ENCODE data around the gene TANK. TPM values are rescaled to one million over a fixed set of nuclear protein-coding genes. Genes with fewer than 3 reads are reported as not detected.

The TANK gene
- total RNA-seq, 2 experiments from 2014 or later, result 118 to 126 TPM

DNA sequence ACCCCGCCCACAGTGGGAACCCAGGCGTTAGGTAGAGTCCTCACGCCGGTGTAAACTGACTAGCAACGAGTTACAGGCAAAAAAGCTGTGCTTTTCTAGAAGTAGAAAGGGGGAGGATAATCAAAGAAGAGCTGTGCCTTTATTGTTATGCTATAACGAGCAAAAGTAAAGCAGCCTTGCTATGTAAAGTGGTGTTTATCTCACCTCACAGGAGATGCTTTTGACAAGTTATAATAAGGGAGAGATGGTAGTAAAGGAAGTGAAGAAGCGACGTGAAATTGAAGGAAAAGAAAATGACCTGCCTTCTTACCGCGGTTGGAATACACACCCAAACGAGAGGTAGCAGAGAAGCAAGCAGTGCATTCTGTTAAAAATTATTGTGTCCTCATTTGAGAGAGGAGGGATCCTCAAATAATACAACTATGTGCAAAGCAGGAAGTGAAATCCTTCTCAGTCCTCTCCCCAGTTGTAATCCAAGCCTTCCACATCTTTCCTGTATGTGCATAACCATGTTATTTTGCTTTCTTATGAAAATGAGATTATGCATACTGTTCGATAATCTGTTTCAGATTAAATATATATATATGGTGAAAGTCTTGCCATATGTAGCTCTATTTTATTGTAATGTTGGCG lies 962 bp downstream of the TANK start:
- Mint-ChIP-seq H3K9me3 (no peaks in the 10 kb centered on the region), H3K4me3 (peak overlapping the region; percentile 96), H3K36me3 (ENCODE audit: low read depth) (peaks cover 63% of the 10 kb centered on the region), H3K27ac (peak overlapping the region; percentile 98), H3K27me3 (no peaks in the 10 kb centered on the region), H3K4me1 (peaks cover 54% of the 10 kb centered on the region)
- ChIA-PET CTCF (interaction anchor here (1.0 kb wide), 1 partner anchor 84 kb away, joined by 3 read pairs; no protein-coding TSS in a partner anchor), POLR2A (interaction anchor here (0.6 to 2.7 kb wide), 11 partner anchors 10 to 147 kb away, joined by 3 to 17 read pairs (median 6); partner anchors contain the start of gene PSMD14)
- no peak for DNase-seq

DNA sequence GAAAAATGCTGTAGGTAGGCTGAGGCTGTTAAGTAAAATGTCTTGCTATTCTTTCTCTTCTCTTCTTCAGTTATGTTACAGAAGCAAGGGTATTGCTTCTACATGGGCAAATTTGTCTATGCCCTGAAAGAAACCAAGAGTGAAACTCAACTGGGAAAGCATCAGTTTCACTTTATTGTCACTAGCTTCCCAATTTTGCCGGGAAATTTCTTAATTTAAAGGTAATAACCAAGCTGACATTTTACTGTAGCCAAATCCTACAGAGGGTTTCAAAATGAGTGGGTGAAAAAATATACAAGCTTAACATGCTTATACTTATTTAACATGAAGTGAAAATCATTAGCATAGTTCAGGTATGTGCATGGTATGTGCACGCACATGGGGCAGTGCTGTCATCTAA lies 3.2 kb downstream of the TANK start:
- Mint-ChIP-seq H3K36me3 (ENCODE audit: low read depth) (peaks cover 71% of the 10 kb centered on the region), H3K4me1 (peaks cover 68% of the 10 kb centered on the region), H3K4me3 (peak overlapping the region; percentile 96), H3K27me3 (no peaks in the 10 kb centered on the region), H3K27ac (peak overlapping the region; percentile 88), H3K9me3 (peaks cover 4% of the 10 kb centered on the region)
- DNase-seq, result no peak
- CTCF ChIA-PET, result interaction anchor here (1.0 kb wide), 1 partner anchor 25 kb away, joined by 3 read pairs; no protein-coding TSS in a partner anchor
- POLR2A ChIA-PET, result interaction anchor here (0.9 to 1.8 kb wide), 7 partner anchors 10 to 145 kb away, joined by 3 to 7 read pairs (median 5); partner anchors contain the start of gene PSMD14

DNA sequence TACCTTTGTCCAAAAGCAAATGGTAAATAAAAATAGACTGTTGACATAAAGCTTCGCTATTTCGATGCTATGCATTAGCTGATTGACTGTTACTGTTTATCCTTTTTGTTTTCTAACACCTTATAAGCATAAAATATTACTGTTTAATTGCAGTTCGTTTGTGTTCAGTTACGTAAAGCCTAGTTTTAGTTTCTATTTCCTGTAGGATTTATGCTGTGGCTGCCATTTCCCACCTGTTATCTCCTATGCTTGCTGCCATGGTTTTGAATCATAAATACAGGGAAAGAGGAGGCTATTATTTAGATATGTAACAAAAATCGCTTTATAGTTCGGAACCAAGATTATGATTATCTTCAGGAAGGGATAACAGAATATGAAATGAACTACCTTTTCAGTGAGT lies 3.9 kb downstream of the TANK start:
- Mint-ChIP-seq H3K27ac (peak overlapping the region; percentile 74), H3K4me1 (peaks cover 69% of the 10 kb centered on the region), H3K4me3 (peak overlapping the region; percentile 96), H3K36me3 (ENCODE audit: low read depth) (peaks cover 70% of the 10 kb centered on the region), H3K9me3 (peaks cover 4% of the 10 kb centered on the region), H3K27me3 (no peaks in the 10 kb centered on the region)
- no peak for DNase-seq
- POLR2A ChIA-PET, result interaction anchor here (1.4 to 1.8 kb wide), 5 partner anchors 9 to 144 kb away, joined by 3 to 7 read pairs (median 5); partner anchors contain the start of gene PSMD14
- CTCF ChIA-PET, result interaction anchor here (1.0 kb wide), 1 partner anchor 26 kb away, joined by 3 read pairs; no protein-coding TSS in a partner anchor

DNA sequence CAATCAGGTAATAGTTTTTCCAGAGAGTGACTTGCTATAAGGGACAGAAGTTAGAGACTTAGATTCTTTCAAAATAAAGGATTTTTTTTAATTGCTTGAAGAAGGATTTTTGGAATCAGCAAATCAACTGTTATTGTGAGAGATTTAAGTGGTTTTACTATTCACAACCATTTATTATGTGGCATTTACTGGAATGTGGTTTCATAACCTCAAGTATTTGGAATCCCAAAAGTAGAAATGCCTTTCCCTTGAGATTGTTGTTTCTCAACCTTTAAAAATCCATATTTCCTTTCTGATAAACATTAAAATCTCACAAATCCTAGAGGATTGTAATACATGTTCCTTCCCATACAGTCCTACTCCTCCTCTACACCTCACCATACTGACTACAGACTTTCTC lies 5.0 kb downstream of the TANK start:
- ChIA-PET POLR2A (interaction anchor here (1.4 kb wide), 1 partner anchor 26 kb away, joined by 14 read pairs; no protein-coding TSS in a partner anchor), CTCF (interaction anchor here (0.8 kb wide), 1 partner anchor 101 kb away, joined by 3 read pairs; no protein-coding TSS in a partner anchor)
- H3K9me3 Mint-ChIP-seq, result peaks cover 4% of the 10 kb centered on the region
- H3K27ac Mint-ChIP-seq, result peak overlapping the region; percentile 84
- H3K27me3 Mint-ChIP-seq, result no peaks in the 10 kb centered on the region
- peaks cover 78% of the 10 kb centered on the region for H3K36me3 Mint-ChIP-seq (ENCODE audit: low read depth)
- DNase-seq, result no peak
- H3K4me3 Mint-ChIP-seq, result no peak overlapping the region
- peaks cover 72% of the 10 kb centered on the region for H3K4me1 Mint-ChIP-seq

DNA sequence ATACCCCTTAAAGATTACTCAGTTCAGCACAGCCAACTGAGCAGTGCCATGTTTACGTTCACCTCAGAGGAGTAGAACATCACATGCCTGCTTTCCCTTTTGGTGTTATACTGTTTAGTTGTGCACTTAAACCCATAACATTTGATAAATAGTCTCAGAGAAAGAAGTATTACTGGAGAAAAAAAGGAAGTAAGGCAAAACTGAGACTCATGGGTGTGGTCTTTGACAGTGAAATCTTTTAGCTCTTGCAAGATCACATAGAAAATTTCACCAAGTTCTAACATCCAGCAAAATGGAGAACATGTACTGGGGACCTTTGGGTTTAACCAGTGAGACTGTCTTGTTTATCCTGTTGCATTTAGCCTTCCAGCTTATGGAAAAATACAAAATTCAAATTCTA lies 5.6 kb downstream of the TANK start:
- no peak for DNase-seq
- H3K4me3 Mint-ChIP-seq, result peak overlapping the region; percentile 40
- H3K36me3 Mint-ChIP-seq (ENCODE audit: low read depth), result peaks cover 77% of the 10 kb centered on the region
- no peaks in the 10 kb centered on the region for H3K27me3 Mint-ChIP-seq
- POLR2A ChIA-PET, result interaction anchor here (1.0 to 1.7 kb wide), 5 partner anchors 10 to 908 kb away, joined by 3 to 14 read pairs (median 4); partner anchors contain the start of gene DPP4
- H3K4me1 Mint-ChIP-seq, result peaks cover 78% of the 10 kb centered on the region
- peaks cover 4% of the 10 kb centered on the region for H3K9me3 Mint-ChIP-seq
- CTCF ChIA-PET, result no interaction called here
- peak overlapping the region; percentile 84 for H3K27ac Mint-ChIP-seq

DNA sequence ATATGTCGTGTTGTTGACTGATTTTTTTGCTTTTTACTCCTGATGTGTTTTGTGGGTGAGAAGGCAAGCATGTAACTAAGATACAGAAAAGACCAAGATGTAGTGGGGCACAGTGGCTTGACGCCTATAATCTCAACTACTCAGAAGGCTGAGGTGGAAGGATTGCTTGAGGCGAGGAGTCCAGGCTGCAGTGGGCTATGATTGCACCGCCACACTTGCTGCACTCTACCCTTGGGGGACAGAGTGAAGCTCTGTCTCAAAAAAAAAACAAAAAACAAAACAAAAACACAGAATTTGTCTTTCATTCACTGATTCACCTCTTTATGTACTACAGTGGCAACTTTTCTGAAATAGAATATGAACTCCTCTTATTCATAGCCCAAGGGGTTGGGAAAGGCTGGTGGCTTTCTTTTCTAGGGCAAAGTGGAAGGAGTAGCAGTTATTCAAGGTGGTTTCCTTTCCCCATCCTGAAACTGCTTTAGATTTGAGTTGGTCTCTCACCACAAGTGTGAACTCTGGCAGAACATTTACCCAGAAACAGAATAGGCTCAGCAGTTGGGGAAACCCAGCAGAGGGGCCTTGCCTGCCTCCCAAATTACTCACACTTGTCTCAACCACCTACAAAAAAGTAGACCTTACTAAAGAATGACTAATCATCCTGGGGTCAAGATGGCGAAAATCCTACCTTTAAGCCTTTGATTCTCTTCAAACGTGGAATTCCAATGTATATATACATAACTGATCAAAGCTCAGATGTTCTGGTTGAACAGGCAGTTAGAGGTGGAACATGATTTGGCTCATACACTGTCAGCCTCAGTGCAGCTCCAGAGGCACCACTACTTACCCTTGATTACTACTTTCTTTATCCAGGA lies 6.5 kb downstream of the TANK start:
- H3K36me3 Mint-ChIP-seq (ENCODE audit: low read depth), result peaks cover 78% of the 10 kb centered on the region
- POLR2A ChIA-PET, result interaction anchor here (1.0 to 1.7 kb wide), 7 partner anchors 9 to 907 kb away, joined by 3 to 14 read pairs (median 4); partner anchors contain the start of gene DPP4

DNA sequence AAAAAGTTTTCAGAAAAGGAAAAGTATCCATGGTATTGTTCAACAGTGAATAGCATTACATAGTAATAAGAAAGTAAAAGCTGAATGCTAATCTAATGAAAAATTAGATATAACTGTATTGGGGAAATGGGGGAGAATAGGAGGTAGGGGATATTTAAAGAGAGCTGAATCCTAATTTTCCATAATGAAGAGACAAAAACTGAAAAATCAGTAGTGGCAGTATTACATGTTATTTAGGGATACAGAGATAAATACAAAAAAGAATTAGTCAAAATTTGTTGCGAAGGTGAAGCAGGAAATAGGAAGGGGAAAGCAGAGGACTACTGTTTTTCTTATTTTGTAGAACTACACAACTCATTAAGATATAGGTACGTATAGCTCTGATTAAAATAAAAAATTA lies 9.1 kb downstream of the TANK start:
- no peaks in the 10 kb centered on the region for H3K27me3 Mint-ChIP-seq
- H3K36me3 Mint-ChIP-seq (ENCODE audit: low read depth), result peaks cover 83% of the 10 kb centered on the region
- H3K4me1 Mint-ChIP-seq, result peaks cover 80% of the 10 kb centered on the region
- H3K9me3 Mint-ChIP-seq, result peaks cover 12% of the 10 kb centered on the region
- DNase-seq, result no peak
- no peak overlapping the region for H3K4me3 Mint-ChIP-seq
- ChIA-PET POLR2A (interaction anchor here (1.0 to 1.9 kb wide), 5 partner anchors 9 to 74 kb away, joined by 3 to 5 read pairs (median 3); partner anchors contain the start of gene TANK), CTCF (interaction anchor here (0.9 to 1.2 kb wide), 2 partner anchors 9 to 105 kb away, joined by 3 to 6 read pairs; partner anchors contain the start of gene TANK)
- no peak overlapping the region for H3K27ac Mint-ChIP-seq

More for the DNA sequence above, 6.5 kb downstream of the TANK start:
- Mint-ChIP-seq H3K4me3 (peak overlapping the region; percentile 40), H3K27ac (peak overlapping the region; percentile 84), H3K27me3 (no peaks in the 10 kb centered on the region), H3K4me1 (peaks cover 84% of the 10 kb centered on the region), H3K9me3 (peaks cover 4% of the 10 kb centered on the region)
- CTCF ChIA-PET, result interaction anchor here (0.9 to 2.0 kb wide), 2 partner anchors 27 to 103 kb away, joined by 3 to 6 read pairs; no protein-coding TSS in a partner anchor
- peak; percentile 73 for DNase-seq

DNA sequence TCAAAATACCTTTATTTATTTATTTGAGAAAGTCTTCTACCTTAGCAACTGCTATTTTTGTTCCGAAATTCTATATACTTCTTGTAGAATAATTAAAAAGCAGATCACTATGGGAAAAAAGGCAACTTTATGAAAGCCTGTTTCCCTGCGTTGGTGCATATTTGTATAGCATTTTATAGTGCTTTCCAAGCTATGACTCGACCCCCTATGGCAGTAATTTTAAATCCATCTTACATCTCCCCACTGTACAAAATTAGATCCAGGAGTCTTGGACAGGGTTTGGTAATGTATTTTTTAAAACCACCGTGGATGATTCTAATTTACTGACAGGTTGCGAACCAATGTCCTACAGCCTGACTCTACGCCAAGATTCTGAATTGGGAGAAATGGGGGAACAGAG lies 10.1 kb downstream of the TANK start:
- Mint-ChIP-seq H3K4me1 (peaks cover 78% of the 10 kb centered on the region), H3K4me3 (no peak overlapping the region), H3K27me3 (no peaks in the 10 kb centered on the region), H3K9me3 (peaks cover 15% of the 10 kb centered on the region), H3K27ac (no peak overlapping the region), H3K36me3 (ENCODE audit: low read depth) (peaks cover 88% of the 10 kb centered on the region)
- DNase-seq, result no peak
- CTCF ChIA-PET, result no interaction called here
- POLR2A ChIA-PET, result no interaction called here

DNA sequence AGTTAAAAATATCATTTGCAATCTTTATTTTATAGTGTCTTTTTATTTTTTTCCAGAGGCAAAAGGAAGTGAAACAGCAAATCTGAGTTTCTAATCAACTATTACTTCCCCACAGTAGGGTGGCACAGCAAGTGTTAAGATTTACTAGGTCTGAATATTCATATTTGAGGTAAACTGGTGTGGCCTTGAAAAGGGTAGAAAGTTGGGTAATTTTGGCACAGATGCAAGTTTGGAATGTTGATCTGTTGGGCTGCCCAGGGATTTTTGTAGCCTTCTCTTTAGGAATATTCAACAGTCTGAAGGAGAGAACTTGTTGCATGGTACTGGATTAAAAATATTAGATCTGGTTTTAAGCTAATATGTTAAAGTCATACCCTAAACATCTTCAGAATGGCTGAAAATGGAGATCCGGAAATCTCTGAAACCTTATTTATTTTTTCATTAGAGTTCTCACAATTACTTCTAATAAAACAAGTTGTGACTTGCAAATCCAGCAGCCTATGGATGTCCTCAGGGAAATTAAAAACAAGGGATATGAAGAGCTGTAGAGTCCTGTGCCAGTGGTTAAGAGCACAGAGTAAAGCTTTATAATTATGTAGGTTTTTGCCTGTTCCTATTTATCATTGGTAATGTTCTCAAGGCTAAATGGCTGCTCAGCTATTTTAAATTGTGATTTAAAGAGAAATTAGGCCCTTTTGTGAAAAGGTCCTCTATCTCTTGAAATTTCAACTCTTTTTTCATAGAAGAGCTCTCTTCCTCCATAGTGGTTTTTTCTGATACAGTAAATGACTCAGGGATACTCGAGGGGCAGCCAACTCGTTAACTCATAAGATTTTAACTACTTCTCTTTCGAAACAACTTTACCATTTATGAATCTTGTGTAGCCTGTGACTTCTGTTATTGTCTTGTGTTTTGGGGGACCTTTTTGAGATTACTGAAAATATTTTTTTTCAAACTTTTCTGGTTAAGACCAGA lies 11.0 kb downstream of the TANK start:
- Mint-ChIP-seq H3K4me1 (peaks cover 73% of the 10 kb centered on the region), H3K27me3 (no peaks in the 10 kb centered on the region), H3K4me3 (no peak overlapping the region), H3K36me3 (ENCODE audit: low read depth) (peaks cover 88% of the 10 kb centered on the region), H3K9me3 (peaks cover 18% of the 10 kb centered on the region), H3K27ac (peak overlapping the region; percentile 55)
- no peak for DNase-seq
- POLR2A ChIA-PET, result interaction anchor here (1.0 kb wide), 2 partner anchors 11 to 35 kb away, joined by 3 to 5 read pairs; partner anchors contain the start of gene TANK
- CTCF ChIA-PET, result interaction anchor here (0.5 kb wide), 1 partner anchor 42 kb away, joined by 3 read pairs; no protein-coding TSS in a partner anchor

DNA sequence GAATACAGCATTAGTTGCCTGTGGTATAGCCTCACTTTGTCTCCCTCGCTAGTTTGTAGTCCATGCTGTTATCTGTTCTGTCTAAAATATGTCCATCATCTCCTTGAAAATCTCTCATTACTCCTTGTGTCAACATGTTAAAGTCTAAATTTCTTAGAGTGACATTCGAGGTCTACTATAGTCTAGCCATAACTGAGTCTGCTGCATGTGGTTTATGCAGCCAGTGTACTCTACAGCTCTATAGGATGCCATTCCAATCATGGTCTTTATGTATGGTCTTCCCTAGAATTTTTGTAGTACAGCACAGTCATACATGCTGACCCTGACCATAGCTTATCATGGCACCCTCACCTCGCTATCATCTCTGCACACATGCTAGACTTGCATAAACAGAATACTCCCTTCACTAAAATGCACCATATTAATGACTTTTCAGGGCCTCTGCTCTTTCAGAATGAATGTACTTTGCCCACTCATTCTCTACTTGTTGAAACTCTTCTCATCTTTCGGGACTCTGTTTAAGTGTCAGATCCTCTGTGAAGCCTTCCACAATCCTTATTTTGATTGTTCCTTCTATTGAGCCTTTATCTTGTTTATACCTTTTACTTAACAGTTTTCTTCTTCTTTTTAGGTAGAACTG lies 12.8 kb downstream of the TANK start:
- POLR2A ChIA-PET, result interaction anchor here (1.1 to 1.6 kb wide), 2 partner anchors 9 to 33 kb away, joined by 3 to 5 read pairs; no protein-coding TSS in a partner anchor

DNA sequence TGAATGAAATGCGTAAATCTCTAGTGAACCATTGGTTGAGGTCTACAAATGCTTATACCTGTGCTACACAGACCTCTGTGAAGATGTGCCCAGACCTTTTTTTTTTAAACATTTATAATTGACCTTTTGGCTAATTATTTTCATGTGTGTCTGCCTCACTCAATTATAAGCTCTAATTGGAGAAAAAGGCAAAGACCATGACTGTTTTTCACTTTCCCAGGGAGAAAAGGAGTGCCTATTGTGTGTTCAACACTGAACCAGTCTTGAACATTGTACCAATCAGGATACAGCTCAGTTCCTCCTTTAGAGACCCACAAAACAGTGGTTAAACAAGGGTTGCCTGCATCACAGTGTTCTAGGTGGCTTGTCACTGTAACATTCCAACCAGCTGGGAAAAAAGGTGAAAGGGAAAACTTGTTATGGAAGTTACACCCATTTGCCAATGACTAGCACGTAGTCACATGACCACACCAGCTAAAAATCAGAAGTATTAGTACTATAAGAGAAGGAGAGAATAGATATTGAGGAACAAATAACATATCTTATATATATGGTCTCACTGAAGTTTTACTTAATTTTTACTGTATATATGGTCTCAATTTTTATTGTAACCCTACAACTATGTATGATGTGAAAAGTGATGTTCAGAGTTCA lies 13.4 kb downstream of the TANK start:
- CTCF ChIA-PET, result no interaction called here
- POLR2A ChIA-PET, result interaction anchor here (1.1 to 1.6 kb wide), 2 partner anchors 10 to 34 kb away, joined by 3 to 5 read pairs; no protein-coding TSS in a partner anchor
- Mint-ChIP-seq H3K27me3 (no peaks in the 10 kb centered on the region), H3K36me3 (ENCODE audit: low read depth) (peaks cover 90% of the 10 kb centered on the region), H3K9me3 (peaks cover 25% of the 10 kb centered on the region), H3K4me1 (peaks cover 60% of the 10 kb centered on the region), H3K4me3 (no peak overlapping the region), H3K27ac (no peak overlapping the region)
- DNase-seq, result no peak

More for the DNA sequence above, 12.8 kb downstream of the TANK start:
- H3K9me3 Mint-ChIP-seq, result peaks cover 25% of the 10 kb centered on the region
- no peak for DNase-seq
- H3K36me3 Mint-ChIP-seq (ENCODE audit: low read depth), result peaks cover 86% of the 10 kb centered on the region
- CTCF ChIA-PET, result no interaction called here
- H3K4me1 Mint-ChIP-seq, result peaks cover 61% of the 10 kb centered on the region
- H3K27me3 Mint-ChIP-seq, result no peaks in the 10 kb centered on the region
- no peak overlapping the region for H3K27ac Mint-ChIP-seq
- no peak overlapping the region for H3K4me3 Mint-ChIP-seq

Measured in activated CD4-positive, alpha-beta memory T cell treated with anti-CD3 and anti-CD28 coated beads, Interleukin-2, amount 10 ng/mL, durations not matched to agents 7 days and 5 days (primary cell).